ENCODE measurements around the gene ANKMY1. TPM values are rescaled to one million over a fixed set of nuclear protein-coding genes. Genes with fewer than 3 reads are reported as not detected.
A peak's percentile ranks its signal among the peaks of the same experiment; 100 is the strongest.

ANKMY1 gene
- total and polyA plus RNA-seq, 12 donors = 1.9 to 15.6 (median 5.3) TPM

DNA sequence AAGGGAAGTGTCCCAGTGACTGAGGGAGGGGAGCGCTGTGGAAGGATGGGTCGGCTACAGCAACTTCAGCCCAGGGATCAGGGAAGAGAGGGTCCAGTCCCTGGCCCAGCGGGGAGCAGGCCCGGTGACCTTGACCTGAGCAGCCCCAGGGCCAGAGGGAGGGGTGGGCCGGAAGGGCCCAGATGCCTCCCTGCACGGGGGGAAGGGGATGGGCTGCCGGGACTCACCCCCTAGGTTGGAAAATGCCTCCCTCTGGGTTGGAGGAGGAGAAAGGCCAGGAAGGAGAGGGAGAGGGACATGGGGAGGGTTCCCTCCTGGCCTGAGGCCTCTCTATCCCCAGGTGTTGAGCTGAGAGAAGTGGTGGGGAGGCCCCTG is 102.5 kb downstream of the ANKMY1 start:
- intact Hi-C loops (cut with DNase I) = no loop called here
- DNase-seq (peak in 1 of 2 donors; percentile 9), ATAC-seq (no peak)
- Histone ChIP-seq H3K36me3 (no peaks in the 10 kb centered on the region), H3K9me3 (no peaks in the 10 kb centered on the region), H3K4me3 (peak overlapping the region in 1 of 10 donors; percentile 38), H3K27me3 (peaks cover 0 to 53% (median 34%) of the 10 kb centered on the region in 7 donors), H3K4me1 (peaks cover 14 to 72% (median 40%) of the 10 kb centered on the region in 9 donors), H3K27ac (no peak overlapping the region)
- 42 to 43% methylated on average over 7 of the region's 7 CpGs for WGBS, 2 donors
- TF ChIP-seq CTCF (IDR thresholded peaks at IDR 0.05) = no peak

DNA sequence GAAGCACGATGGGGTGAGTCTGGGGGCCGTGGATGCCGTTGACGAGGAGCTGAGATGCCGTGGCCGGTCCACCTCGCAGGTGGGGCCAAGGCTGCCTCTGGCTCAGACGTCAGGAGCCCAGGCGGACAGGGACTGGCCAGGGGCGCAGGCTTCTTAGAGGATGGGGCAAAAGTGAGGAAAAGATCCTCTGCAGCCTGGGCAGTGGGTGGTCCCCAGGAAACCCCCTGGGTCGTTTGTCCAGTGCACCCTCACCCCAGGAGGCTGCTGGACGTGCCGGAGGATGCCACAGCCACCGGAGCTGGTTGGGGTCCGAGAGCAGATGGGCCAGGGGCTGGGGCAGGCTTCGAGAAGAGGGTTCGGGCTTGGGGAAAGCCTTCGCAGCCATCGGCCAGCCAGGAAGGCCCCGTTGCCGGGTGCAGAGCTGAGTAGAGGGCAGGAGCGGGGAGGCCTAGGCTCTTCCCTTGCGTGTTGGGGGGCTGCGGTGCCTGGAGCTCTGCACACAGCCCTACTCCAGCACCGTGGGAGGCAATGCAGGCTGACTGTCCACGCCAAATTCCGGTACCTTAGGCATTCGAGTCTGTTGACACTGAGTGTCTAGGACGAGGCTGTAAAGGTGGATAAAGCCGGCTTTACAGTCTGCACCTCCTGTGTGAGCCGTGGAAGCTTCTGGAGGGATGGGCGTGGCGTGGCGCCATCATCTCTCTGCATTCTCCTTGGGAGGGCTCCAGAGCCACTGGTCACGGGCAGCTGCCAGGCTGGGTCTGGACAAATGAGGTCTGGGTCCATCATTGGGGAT is 103.5 kb downstream of the ANKMY1 start:
- intact Hi-C loops (cut with DNase I) = no loop called here
- Histone ChIP-seq H3K4me1 (peaks cover 14 to 78% (median 47%) of the 10 kb centered on the region in 9 donors), H3K27ac (no peak overlapping the region), H3K27me3 (peaks cover 0 to 53% (median 35%) of the 10 kb centered on the region in 7 donors), H3K9me3 (no peaks in the 10 kb centered on the region), H3K36me3 (no peaks in the 10 kb centered on the region), H3K4me3 (no peak overlapping the region)
- no peak for TF ChIP-seq CTCF (IDR thresholded peaks at IDR 0.05)
- DNase-seq = peak in 1 of 2 donors; percentile 15
- no peak for ATAC-seq
- WGBS, 2 donors = 37 to 56% methylated on average over 33 to 35 of the region's 35 CpGs

DNA sequence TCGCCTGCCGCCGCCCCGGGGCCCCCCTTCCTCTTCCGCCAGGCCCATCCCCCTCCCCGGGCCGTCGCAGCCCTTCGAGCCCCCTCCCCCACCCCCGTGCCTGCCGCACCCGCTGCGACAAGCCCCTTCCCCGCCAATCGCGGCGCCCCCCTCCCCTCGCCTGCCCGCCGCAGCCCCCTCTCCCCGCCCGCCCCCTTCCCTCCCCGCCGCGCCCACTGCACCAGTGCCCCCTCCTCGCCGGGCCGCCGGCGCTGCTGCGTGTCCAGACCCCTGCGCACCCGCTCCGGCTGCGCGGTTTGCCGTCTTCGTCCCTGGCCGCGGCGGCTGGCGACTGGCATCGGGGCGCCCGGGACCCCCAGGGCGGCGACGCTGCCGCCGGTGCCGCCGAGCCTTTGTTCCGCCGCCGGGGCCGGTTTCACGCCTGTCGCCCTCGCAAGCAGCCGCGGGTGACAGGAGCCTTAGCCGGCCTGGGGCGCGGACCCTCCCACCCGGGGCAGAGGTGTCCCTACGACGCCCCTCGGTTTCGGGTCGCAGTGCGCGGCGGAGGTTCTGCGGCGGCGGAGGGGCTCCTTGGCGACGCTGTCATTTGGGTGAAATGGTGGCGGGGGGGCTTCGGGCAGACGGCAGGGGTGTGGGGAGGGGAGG is 104.2 kb downstream of the ANKMY1 start:
- intact Hi-C loops (cut with DNase I) = no loop called here
- 20 to 26% methylated on average over 50 to 74 of the region's 81 CpGs for WGBS, 2 donors
- H3K4me3 ChIP-seq = peak overlapping the region in 3 of 10 donors; percentile 14 to 24 (median 20)
- peaks cover 0 to 58% (median 35%) of the 10 kb centered on the region in 7 donors for H3K27me3 ChIP-seq
- DNase-seq (peak in 1 of 2 donors; percentile 19), ATAC-seq (no peak)
- H3K4me1 ChIP-seq = peaks cover 14 to 79% (median 47%) of the 10 kb centered on the region in 9 donors
- no peaks in the 10 kb centered on the region for H3K36me3 ChIP-seq
- no peak for TF ChIP-seq CTCF (IDR thresholded peaks at IDR 0.05)
- no peak overlapping the region for H3K27ac ChIP-seq
- no peaks in the 10 kb centered on the region for H3K9me3 ChIP-seq

DNA sequence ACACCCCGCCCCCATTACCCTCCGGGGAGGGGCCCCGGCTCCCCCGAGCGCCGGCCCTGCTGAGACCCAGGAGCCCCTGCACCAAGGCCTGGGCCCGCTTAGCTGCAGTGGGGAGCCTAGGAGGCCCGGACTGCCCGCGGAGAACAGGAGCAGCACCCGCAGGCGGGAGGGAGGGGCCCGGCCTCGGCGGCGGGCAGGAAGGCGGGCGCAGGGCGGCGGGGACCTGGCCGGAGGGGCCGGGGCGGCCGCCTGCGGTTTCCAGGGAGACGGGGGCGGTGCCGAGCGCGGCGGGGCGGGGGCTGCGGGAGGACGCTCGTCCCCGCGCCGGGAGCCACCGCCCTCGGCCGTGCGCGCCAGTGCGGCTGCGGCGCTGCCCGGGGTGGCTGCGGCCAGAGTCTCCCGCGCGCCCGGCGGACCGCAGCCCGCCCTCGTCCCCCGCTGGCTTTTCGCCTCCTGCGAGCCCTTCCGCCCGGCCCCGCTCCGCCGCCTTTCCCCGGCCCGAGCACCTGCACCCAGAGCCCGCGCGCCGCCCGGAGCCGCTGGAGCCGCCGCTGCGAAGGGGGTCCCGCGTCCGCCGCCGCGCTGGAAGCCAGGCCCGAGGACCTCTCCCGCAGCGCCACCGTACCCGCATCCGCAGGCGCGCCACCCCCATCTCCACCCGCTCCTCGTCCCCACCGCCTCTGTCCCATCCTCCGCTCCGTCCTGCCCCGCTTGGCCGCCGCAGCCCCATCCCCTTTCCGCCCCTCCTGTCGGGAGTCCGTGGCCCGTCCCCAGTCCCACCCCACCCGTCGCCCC is 105.1 kb downstream of the ANKMY1 start:
- WGBS, 2 donors = 1 to 2% methylated on average over 60 to 97 of the region's 103 CpGs
- H3K4me3 ChIP-seq = peak overlapping the region; percentile 14 to 61 (median 51)
- peaks cover 0 to 61% (median 35%) of the 10 kb centered on the region in 7 donors for H3K27me3 ChIP-seq
- H3K4me1 ChIP-seq = peaks cover 14 to 79% (median 50%) of the 10 kb centered on the region in 9 donors
- ATAC-seq (peak; percentile 31 to 81 (median 56)), DNase-seq (peak in 1 of 2 donors; percentile 81)
- no peaks in the 10 kb centered on the region for H3K9me3 ChIP-seq
- H3K36me3 ChIP-seq = no peaks in the 10 kb centered on the region
- H3K27ac ChIP-seq = peak overlapping the region in 1 of 10 donors; percentile 25
- intact Hi-C loops (cut with DNase I) = no loop called here
- no peak for TF ChIP-seq CTCF (IDR thresholded peaks at IDR 0.05)
